Karpas-422 (cell line): ENCODE measurements around the gene CORO2B. TPM values are rescaled to one million over a fixed set of nuclear protein-coding genes. Genes with fewer than 3 reads are reported as not detected.
A peak's percentile ranks its signal among the peaks of the same experiment; 100 is the strongest.

Experiments
- DNase-seq: peaks from one replicate; pipeline ENCODE4 v3.0.0-alpha.2; 2015
- H2AFZ ChIP-seq: fragments of 200-600 bp; sonication (generic); 2 replicates; pipeline ENCODE4 v1.6.1; 2014; ENCODE audit warnings: antibody characterized with exemption, low read length, mixed read lengths
- H3K27ac ChIP-seq: fragments of 200-600 bp; sonication (generic); 2 replicates; pipeline ENCODE4 v1.5.1; 2014; ENCODE audit warnings: mild to moderate bottlenecking, low read length, moderate library complexity
- H3K27me3 ChIP-seq: fragments of 200-600 bp; sonication (generic); 2 replicates; pipeline ENCODE4 v1.6.1; 2014; ENCODE audit warnings: low read length, mixed read lengths
- H3K36me3 ChIP-seq: fragments of 200-600 bp; sonication (generic); 2 replicates; pipeline ENCODE4 v1.6.1; 2014; ENCODE audit warnings: low read length, mixed read lengths; ENCODE audit not compliant: insufficient read depth
- H3K4me1 ChIP-seq: fragments of 200-600 bp; sonication (generic); 2 replicates; pipeline ENCODE4 v1.6.1; 2014; ENCODE audit warnings: mild to moderate bottlenecking, low read length, mixed read lengths
- H3K4me2 ChIP-seq: fragments of 200-600 bp; sonication (generic); 2 replicates; pipeline ENCODE4 v1.6.1; 2014; ENCODE audit warnings: low read length, low read depth, mild to moderate bottlenecking; ENCODE audit not compliant: poor library complexity, severe bottlenecking
- H3K4me3 ChIP-seq: fragments of 200-600 bp; sonication (generic); 2 replicates; pipeline ENCODE4 v1.5.1; 2014; ENCODE audit warnings: mild to moderate bottlenecking, antibody characterized with exemption, low read length, mixed read lengths
- H3K79me2 ChIP-seq: fragments of 200-600 bp; sonication (generic); 2 replicates; pipeline ENCODE4 v1.6.1; 2014; ENCODE audit warnings: mild to moderate bottlenecking, low read length, mixed read lengths
- H3K9ac ChIP-seq: fragments of 200-600 bp; sonication (generic); 2 replicates; pipeline ENCODE4 v1.6.0; 2014; ENCODE audit warnings: low read length
- H3K9me2 ChIP-seq: fragments of 200-600 bp; sonication (generic), shearing (Covaris generic); replicated peaks from 2 replicates; pipeline ENCODE4 v1.6.0; 2014; ENCODE audit warnings: mild to moderate bottlenecking, low read length, moderate library complexity; ENCODE audit not compliant: insufficient read depth
- H3K9me3 ChIP-seq: fragments of 300-700, 200-600 bp; sonication (generic); 2 replicates; pipeline ENCODE4 v1.6.1; 2014; ENCODE audit warnings: low read length, mixed read lengths
- H4K20me1 ChIP-seq: fragments of 200-600 bp; sonication (generic); 2 replicates; pipeline ENCODE4 v1.6.1; 2014; ENCODE audit warnings: mild to moderate bottlenecking, antibody characterized with exemption, low read length, low read depth; ENCODE audit not compliant: insufficient read depth
- total RNA-seq: library from RNA; depleted of rRNA; stranded (reverse); fragments of >200 nt; shearing (Covaris generic); gene quantifications from 2 replicates; pipeline ENCODE4 v1.2.3, GENCODE V29; 2014; ENCODE audit warnings: low replicate concordance

Gene CORO2B
- total RNA-seq, 1 experiment from 2014 or later, result 0.26 TPM

- Histone ChIP-seq H3K27me3 (no peaks in the 10 kb centered on the region), H3K9me3 (no peaks in the 10 kb centered on the region), H3K9me2 (no peaks in the 10 kb centered on the region), H3K9ac (no peak overlapping the region), H2AFZ (no peak overlapping the region), H3K27ac (no peak overlapping the region), H3K4me1 (peaks cover 11% of the 10 kb centered on the region), H3K4me2 (no peak overlapping the region), H3K79me2 (no peaks in the 10 kb centered on the region), H4K20me1 (no peaks in the 10 kb centered on the region), H3K36me3 (no peaks in the 10 kb centered on the region), H3K4me3 (no peak overlapping the region)
- DNase-seq, result no peak
Observed at GRCh38 chr15:68608206-68608843, 29.5 kb downstream of the CORO2B start.

- Histone ChIP-seq H3K4me3 (no peak overlapping the region), H3K9me2 (no peaks in the 10 kb centered on the region), H3K27me3 (no peaks in the 10 kb centered on the region), H3K4me1 (peaks cover 16% of the 10 kb centered on the region), H2AFZ (no peak overlapping the region), H3K4me2 (no peak overlapping the region), H3K36me3 (no peaks in the 10 kb centered on the region), H4K20me1 (no peaks in the 10 kb centered on the region), H3K9ac (no peak overlapping the region), H3K27ac (no peak overlapping the region), H3K79me2 (no peaks in the 10 kb centered on the region), H3K9me3 (no peaks in the 10 kb centered on the region)
- no peak for DNase-seq
Observed at GRCh38 chr15:68608844-68609232, 30.0 kb downstream of the CORO2B start.

DNA sequence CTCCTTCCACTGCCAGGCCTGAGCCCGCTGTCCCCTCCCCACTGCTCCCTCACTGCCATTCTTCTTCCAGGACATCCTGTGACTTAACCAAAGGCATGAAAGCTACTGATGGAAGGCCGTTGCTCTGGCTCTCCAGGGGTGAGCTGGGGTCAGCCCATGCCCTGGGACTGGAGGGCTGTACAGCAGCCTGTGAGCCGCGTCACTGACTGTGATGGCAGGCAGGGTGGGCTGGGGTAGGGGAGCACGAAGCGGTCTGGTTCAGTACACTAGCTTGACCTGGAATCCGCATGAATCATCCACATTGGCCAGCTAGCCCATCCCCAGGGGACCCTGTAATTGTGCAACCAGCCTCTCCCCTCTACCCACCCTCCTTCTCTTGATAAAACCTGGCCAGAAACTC, 30.8 kb downstream of the CORO2B start:
- no peak for DNase-seq
- Histone ChIP-seq H3K36me3 (no peaks in the 10 kb centered on the region), H3K4me3 (no peak overlapping the region), H3K79me2 (no peaks in the 10 kb centered on the region), H3K4me2 (no peak overlapping the region), H4K20me1 (no peaks in the 10 kb centered on the region), H3K9me2 (no peaks in the 10 kb centered on the region), H3K27me3 (no peaks in the 10 kb centered on the region), H3K9me3 (no peaks in the 10 kb centered on the region), H3K27ac (no peak overlapping the region), H3K4me1 (peaks cover 18% of the 10 kb centered on the region), H2AFZ (no peak overlapping the region), H3K9ac (no peak overlapping the region)

DNA sequence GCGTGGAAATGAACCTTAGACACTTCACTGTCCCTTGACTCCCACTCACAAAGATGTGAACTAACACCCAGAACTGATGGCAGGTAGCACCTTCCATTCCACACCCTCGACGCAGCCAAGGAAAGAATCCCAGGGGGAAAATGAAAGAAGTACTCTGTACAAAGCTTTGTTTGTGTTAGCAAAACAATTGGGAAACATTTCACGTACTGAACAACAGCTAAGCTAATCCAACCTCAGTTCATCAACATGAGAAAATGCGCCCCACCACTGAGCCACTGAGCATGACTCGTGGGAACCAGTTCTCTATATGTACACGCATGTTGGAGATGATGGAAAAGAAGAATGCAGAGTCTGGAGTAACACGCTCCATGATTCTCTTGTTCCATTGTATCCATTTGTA, 32.0 kb downstream of the CORO2B start:
- Histone ChIP-seq H3K9me3 (no peaks in the 10 kb centered on the region), H3K79me2 (no peaks in the 10 kb centered on the region), H3K27me3 (no peaks in the 10 kb centered on the region), H4K20me1 (no peaks in the 10 kb centered on the region), H3K4me3 (no peak overlapping the region), H3K4me2 (no peak overlapping the region), H3K27ac (no peak overlapping the region), H3K36me3 (no peaks in the 10 kb centered on the region), H3K9me2 (no peaks in the 10 kb centered on the region), H3K9ac (no peak overlapping the region), H2AFZ (no peak overlapping the region), H3K4me1 (peaks cover 18% of the 10 kb centered on the region)
- no peak for DNase-seq

DNA sequence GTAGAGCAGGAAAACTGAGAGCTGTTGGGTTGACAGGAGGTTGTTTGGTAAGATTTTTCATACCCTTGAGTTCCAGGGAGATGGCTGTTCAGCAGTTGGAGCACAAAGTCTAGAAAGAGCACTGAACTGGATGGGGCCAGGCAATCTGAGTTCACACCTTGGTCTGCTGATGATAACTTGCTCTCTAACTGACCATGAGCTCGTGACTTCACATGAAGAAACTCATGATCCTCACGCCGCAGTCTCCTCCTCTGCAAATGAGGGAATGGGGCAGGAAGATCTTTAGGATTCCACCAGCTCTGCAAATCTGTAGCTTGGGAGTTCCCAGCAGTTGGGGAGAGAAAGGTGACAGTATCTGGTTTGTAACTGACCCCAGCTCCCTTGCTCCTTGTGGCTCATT, 33.7 kb downstream of the CORO2B start:
- Histone ChIP-seq H3K4me3 (no peak overlapping the region), H3K27ac (no peak overlapping the region), H2AFZ (no peak overlapping the region), H3K27me3 (no peaks in the 10 kb centered on the region), H3K9ac (no peak overlapping the region), H3K4me2 (peak overlapping the region; percentile 7), H4K20me1 (no peaks in the 10 kb centered on the region), H3K36me3 (no peaks in the 10 kb centered on the region), H3K9me3 (no peaks in the 10 kb centered on the region), H3K9me2 (no peaks in the 10 kb centered on the region), H3K79me2 (no peaks in the 10 kb centered on the region), H3K4me1 (peaks cover 23% of the 10 kb centered on the region)
- no peak for DNase-seq

GRCh38 chr15:68612979-68613740, 34.4 kb downstream of the CORO2B start:
- H2AFZ ChIP-seq, result no peak overlapping the region
- H3K36me3 ChIP-seq, result no peaks in the 10 kb centered on the region
- DNase-seq, result peak; percentile 76
- H3K4me1 ChIP-seq, result peaks cover 26% of the 10 kb centered on the region
- H3K27ac ChIP-seq, result no peak overlapping the region
- no peak overlapping the region for H3K9ac ChIP-seq
- no peaks in the 10 kb centered on the region for H3K9me3 ChIP-seq
- H3K79me2 ChIP-seq, result no peaks in the 10 kb centered on the region
- H3K9me2 ChIP-seq, result no peaks in the 10 kb centered on the region
- H4K20me1 ChIP-seq, result no peaks in the 10 kb centered on the region
- peak overlapping the region; percentile 7 for H3K4me2 ChIP-seq
- no peak overlapping the region for H3K4me3 ChIP-seq
- no peaks in the 10 kb centered on the region for H3K27me3 ChIP-seq

GRCh38 chr15:68614286-68615035, 35.7 kb downstream of the CORO2B start:
- Histone ChIP-seq H3K4me1 (peaks cover 26% of the 10 kb centered on the region), H3K36me3 (no peaks in the 10 kb centered on the region), H3K27ac (no peak overlapping the region), H3K4me2 (no peak overlapping the region), H2AFZ (no peak overlapping the region), H3K4me3 (no peak overlapping the region), H3K9me2 (no peaks in the 10 kb centered on the region), H3K9ac (no peak overlapping the region), H3K9me3 (no peaks in the 10 kb centered on the region), H3K27me3 (no peaks in the 10 kb centered on the region), H3K79me2 (no peaks in the 10 kb centered on the region), H4K20me1 (no peaks in the 10 kb centered on the region)
- no peak for DNase-seq

- no peaks in the 10 kb centered on the region for H3K79me2 ChIP-seq
- no peaks in the 10 kb centered on the region for H3K9me3 ChIP-seq
- H3K4me1 ChIP-seq, result peaks cover 26% of the 10 kb centered on the region
- no peaks in the 10 kb centered on the region for H3K9me2 ChIP-seq
- no peaks in the 10 kb centered on the region for H4K20me1 ChIP-seq
- H3K36me3 ChIP-seq, result no peaks in the 10 kb centered on the region
- H2AFZ ChIP-seq, result no peak overlapping the region
- no peak overlapping the region for H3K27ac ChIP-seq
- no peaks in the 10 kb centered on the region for H3K27me3 ChIP-seq
- H3K9ac ChIP-seq, result no peak overlapping the region
- no peak overlapping the region for H3K4me2 ChIP-seq
- no peak for DNase-seq
- H3K4me3 ChIP-seq, result no peak overlapping the region
Observed at GRCh38 chr15:68615301-68615700, 36.5 kb downstream of the CORO2B start.
